ENCODE measurements around the gene GNAQ. TPM values are rescaled to one million over a fixed set of nuclear protein-coding genes. Genes with fewer than 3 reads are reported as not detected.

Gene GNAQ
- total and polyA plus RNA-seq, 2 of the 13 experiments (the other 11 are each of a cell fraction or from before 2014, with no cell fraction given), result 16.5 to 17.7 TPM

- CTCF ChIA-PET (ENCODE audit: low intra/inter-chr PET ratio, low total read pairs), result no interaction called here
- H3K4me3 ChIP-seq (replicated peaks in 1 of 3; ENCODE audit: insufficient read depth in 1 of 3, low read depth in 2 of 3, low read length in 3 of 3), result no peak overlapping the region
- H2AFZ ChIP-seq (ENCODE audit: low read length), result no peak overlapping the region
- DNase-seq (ENCODE audit: low spot score), result no peak
- no peaks in the 10 kb centered on the region for H4K20me1 ChIP-seq (ENCODE audit: insufficient read depth, low read length)
- no peak for TF ChIP-seq RBAK (CRISPR knock-in tag; IDR thresholded peaks at IDR 0.05)
- 95% methylated on average over 7 of the region's 7 CpGs for WGBS (ENCODE audit: low lambda C conversion rate)
- H3K9me3 ChIP-seq (ENCODE audit: low read length), result no peaks in the 10 kb centered on the region
- H3K27ac ChIP-seq (ENCODE audit: extremely low read length, insufficient read depth, low read length), result no peak overlapping the region
- BruUV-seq (replicated peaks), result no TSS peak
- H3K9ac ChIP-seq (ENCODE audit: insufficient read depth, low read depth, low read length), result no peak overlapping the region
- POLR2A ChIA-PET, result no interaction called here
- in situ Hi-C loops (cut with HindIII; ENCODE audit: extremely low pct_ligation_motif_present, low pct_unique_long_range_greater_than_20kb), result no loop called here
- no peak overlapping the region for H3K4me2 ChIP-seq (ENCODE audit: low read depth, low read length)
- no peak for FAIRE-seq
- H3K79me2 ChIP-seq (ENCODE audit: insufficient read depth, low read length), result no peaks in the 10 kb centered on the region
- no peak for ATAC-seq
- no peaks in the 10 kb centered on the region for H3K27me3 ChIP-seq (ENCODE audit: control insufficient read depth in 1 of 2, insufficient read depth in 2 of 2, low read length in 2 of 2)
- H3K4me1 ChIP-seq (ENCODE audit: insufficient read depth, low read length), result peaks cover 19% of the 10 kb centered on the region
- H3K36me3 ChIP-seq (replicated peaks in 1 of 2; ENCODE audit: control insufficient read depth in 1 of 2, insufficient read depth in 2 of 2, low read length in 2 of 2), result 0 out of 5 replicates have a peak, but pooled peaks cover 0 to 2% of the 10 kb centered on the region in 2 experiments
- intact Hi-C loops (cut with micrococcal nuclease; ENCODE audit: unreplicated experiment), result no loop called here
Measured at GRCh38 chr9:77802515-77803293, 228.9 kb downstream of the GNAQ start.

- BruUV-seq (replicated peaks), result no TSS peak
- no peak overlapping the region for H3K4me2 ChIP-seq (ENCODE audit: low read depth, low read length)
- 93% methylated on average over 3 of the region's 3 CpGs for WGBS (ENCODE audit: low lambda C conversion rate)
- TF ChIP-seq KLF16 (CRISPR knock-in tag; IDR thresholded peaks at IDR 0.05) (no peak), ZNF781 (CRISPR knock-in tag; IDR thresholded peaks at IDR 0.05; ENCODE audit: borderline replicate concordance, not compliant biosample characterization) (no peak)
- FAIRE-seq (no peak), ATAC-seq (no peak), DNase-seq (ENCODE audit: low spot score) (no peak)
- peaks cover 12% of the 10 kb centered on the region for H3K4me1 ChIP-seq (ENCODE audit: insufficient read depth, low read length)
- ChIA-PET POLR2A (no interaction called here), CTCF (ENCODE audit: low intra/inter-chr PET ratio, low total read pairs) (no interaction called here)
- H3K4me3 ChIP-seq (replicated peaks in 1 of 3; ENCODE audit: insufficient read depth in 1 of 3, low read depth in 2 of 3, low read length in 3 of 3), result no peak overlapping the region
- no peaks in the 10 kb centered on the region for H4K20me1 ChIP-seq (ENCODE audit: insufficient read depth, low read length)
- H3K79me2 ChIP-seq (ENCODE audit: insufficient read depth, low read length), result no peaks in the 10 kb centered on the region
- no peak overlapping the region for H3K27ac ChIP-seq (ENCODE audit: extremely low read length, insufficient read depth, low read length)
- H3K9me3 ChIP-seq (ENCODE audit: low read length), result no peaks in the 10 kb centered on the region
- in situ Hi-C loops (cut with HindIII; ENCODE audit: extremely low pct_ligation_motif_present, low pct_unique_long_range_greater_than_20kb), result no loop called here
- no peak overlapping the region for H3K9ac ChIP-seq (ENCODE audit: insufficient read depth, low read depth, low read length)
- H3K36me3 ChIP-seq (replicated peaks in 1 of 2; ENCODE audit: control insufficient read depth in 1 of 2, insufficient read depth in 2 of 2, low read length in 2 of 2), result peaks cover 0 to 8% of the 10 kb centered on the region in 2 experiments; a peak in 1 of 5 replicates
- intact Hi-C loops (cut with micrococcal nuclease; ENCODE audit: unreplicated experiment), result no loop called here
- H2AFZ ChIP-seq (ENCODE audit: low read length), result no peak overlapping the region
- no peaks in the 10 kb centered on the region for H3K27me3 ChIP-seq (ENCODE audit: control insufficient read depth in 1 of 2, insufficient read depth in 2 of 2, low read length in 2 of 2)
Measured at GRCh38 chr9:77802064-77802463, 229.5 kb downstream of the GNAQ start.

All from HepG2 (cell line).